K562 (cell line): ENCODE measurements around the gene PRR7. TPM values are rescaled to one million over a fixed set of nuclear protein-coding genes. Genes with fewer than 3 reads are reported as not detected.

Experiments used
- CBFA2T2 ChIP-seq: fragments of 450-650 bp; conservative IDR thresholded peaks from 2 replicates; pipeline ENCODE4 v1.6.1; 2017; ENCODE audit warnings: mild to moderate bottlenecking
- CTBP1 ChIP-seq: fragments of 450-650 bp; IDR thresholded peaks from 2 replicates; pipeline ENCODE4 v1.6.1; 2016; ENCODE audit warnings: borderline replicate concordance
- HDGF ChIP-seq: fragments of 450-650 bp; IDR thresholded peaks from 2 replicates; pipeline ENCODE4 v1.6.1; 2016
- HMG20B ChIP-seq: fragments of 250-450 bp; sonication (Bioruptor Pico); IDR thresholded peaks from 2 replicates; pipeline ENCODE4 v1.5.0; 2021; ENCODE audit warnings: mild to moderate bottlenecking
- MXI1 ChIP-seq: IDR thresholded peaks from 2 replicates; pipeline ENCODE4 v1.6.1; 2011; ENCODE audit warnings: low read depth, mild to moderate bottlenecking, improper control_type of control experiment, low read length
- NCOR1 ChIP-seq: fragments of 450-650 bp; IDR thresholded peaks from 2 replicates; pipeline ENCODE4 v1.6.1; 2016; ENCODE audit warnings: mild to moderate bottlenecking, moderate library complexity
- PML ChIP-seq: IDR thresholded peaks from 2 replicates; pipeline ENCODE4 v1.6.1; 2012; ENCODE audit warnings: low read length, inconsistent platforms
- POLR2G ChIP-seq: fragments of 200-400 bp; formaldehyde crosslinking; IDR thresholded peaks from 2 replicates; pipeline ENCODE4 v1.6.1; 2017; ENCODE audit warnings: low read depth, mild to moderate bottlenecking, antibody characterized with exemption, low read length, moderate library complexity
- SETDB1 ChIP-seq: IDR thresholded peaks from one replicate; pipeline ENCODE4 v1.6.1; 2012; ENCODE audit warnings: low read length, control low read depth, inconsistent platforms
- SIN3A ChIP-seq, 2 experiments: fragments of 150-350 bp in 1 of 2; IDR thresholded peaks; 2 replicates each; pipeline ENCODE4 v1.6.1; 2011 to 2016; ENCODE audit warnings: borderline replicate concordance in 2 of 2, low read depth in 2 of 2, low read length in 2 of 2, mild to moderate bottlenecking in 2 of 2, moderate library complexity in 2 of 2; ENCODE audit not compliant: control insufficient read depth in 1 of 2
- SP1 ChIP-seq: sonication (generic); formaldehyde crosslinking; IDR thresholded peaks from 2 replicates; pipeline ENCODE4 v1.8.1; 2022; ENCODE audit warnings: mild to moderate bottlenecking, missing genetic modification reagents
- STAT5A ChIP-seq: IDR thresholded peaks from 2 replicates; pipeline ENCODE4 v1.6.1; 2012; ENCODE audit warnings: low read length, inconsistent platforms, borderline replicate concordance
- TEAD1 ChIP-seq, 2 experiments: fragments of 450-650 bp in 1 of 2; sonication (generic) in 1 of 2; formaldehyde crosslinking; IDR thresholded peaks; 2 replicates each; pipeline versions ENCODE4 v1.4.0 to v1.8.0; 2020 to 2022; ENCODE audit warnings: mild to moderate bottlenecking in 2 of 2, missing genetic modification reagents in 1 of 2
- ZNF12 ChIP-seq: sonication (generic); formaldehyde crosslinking; IDR thresholded peaks from 2 replicates; pipeline ENCODE4 v1.4.0; 2020; ENCODE audit warnings: mild to moderate bottlenecking, missing genetic modification reagents
- ZNF146 ChIP-seq: IDR thresholded peaks from one replicate; pipeline ENCODE4 v1.6.1; 2018; ENCODE audit warnings: missing compliant biosample characterization; ENCODE audit not compliant: unreplicated experiment
- ZNF431 ChIP-seq: sonication (generic); formaldehyde crosslinking; IDR thresholded peaks from 2 replicates; pipeline ENCODE4 v1.8.0; 2022; ENCODE audit warnings: mild to moderate bottlenecking, missing genetic modification reagents
- ZNF764 ChIP-seq: fragments of 250-450 bp; sonication (Bioruptor Pico); IDR thresholded peaks from 2 replicates; pipeline ENCODE4 v1.4.0; 2020; ENCODE audit warnings: low read depth, mild to moderate bottlenecking, moderate library complexity
- ZSCAN29 ChIP-seq: fragments of 450-650 bp; IDR thresholded peaks from 2 replicates; pipeline ENCODE4 v1.6.1; 2017
- polyA plus RNA-seq, 8 experiments: library from polyadenylated mRNA; depleted of rRNA in 4 of 8; stranded (reverse) in 5 of 8; unstranded in 3 of 8; fragments of >200 nt; fragmentation: Nextera tagmentation in 2 of 8; fragmentation: Illumina TruSeq in 1 of 8; extraction: Ambion mirVana in 2 of 8; extraction: Trizol in 1 of 8; gene quantifications; 2 replicates each; pipeline versions ENCODE4 v1.2.1 to v1.2.3, GENCODE V29; 2011 to 2014; ENCODE audit warnings: inconsistent platforms in 1 of 8, missing spikeins in 1 of 8
- total RNA-seq, 7 experiments: library from RNA; depleted of rRNA in 6 of 7; stranded (reverse); fragments of >200 nt in 6 of 7; fragmentation: Illumina TruSeq in 2 of 7; extraction: Trizol in 2 of 7; gene quantifications; 2 replicates each; pipeline versions ENCODE4 v1.2.1 to v1.2.3, GENCODE V29; 2011 to 2021; ENCODE audit warnings: low replicate concordance in 1 of 7
- TF ChIP-seq, protein P1 (sequence below): fragments of 250-450 bp; sonication (Bioruptor Pico); IDR thresholded peaks from 2 replicates; pipeline ENCODE4 v1.9.0; 2021; ENCODE audit warnings: mild to moderate bottlenecking, inconsistent platforms
- TF ChIP-seq, protein P2 (sequence below): sonication (generic); formaldehyde crosslinking; IDR thresholded peaks from 2 replicates; pipeline ENCODE4 v1.8.0; 2022; ENCODE audit warnings: missing genetic modification reagents, mild to moderate bottlenecking, moderate library complexity, borderline replicate concordance
- TF ChIP-seq, protein P3 (sequence below): fragments of 450-650 bp; IDR thresholded peaks from 2 replicates; pipeline ENCODE4 v1.6.1; 2016; ENCODE audit warnings: borderline replicate concordance
- TF ChIP-seq, protein P4 (sequence below): fragments of 450-650 bp; formaldehyde crosslinking; IDR thresholded peaks from 2 replicates; pipeline ENCODE4 v1.4.0; 2020; ENCODE audit warnings: mild to moderate bottlenecking, moderate library complexity

PRR7 gene
- total and polyA plus RNA-seq, 9 of the 15 experiments (the other 6 are each of a cell fraction or from before 2014, with no cell fraction given): 0.80 to 11.3 (median 10.4) TPM; not detected in 4

DNA sequence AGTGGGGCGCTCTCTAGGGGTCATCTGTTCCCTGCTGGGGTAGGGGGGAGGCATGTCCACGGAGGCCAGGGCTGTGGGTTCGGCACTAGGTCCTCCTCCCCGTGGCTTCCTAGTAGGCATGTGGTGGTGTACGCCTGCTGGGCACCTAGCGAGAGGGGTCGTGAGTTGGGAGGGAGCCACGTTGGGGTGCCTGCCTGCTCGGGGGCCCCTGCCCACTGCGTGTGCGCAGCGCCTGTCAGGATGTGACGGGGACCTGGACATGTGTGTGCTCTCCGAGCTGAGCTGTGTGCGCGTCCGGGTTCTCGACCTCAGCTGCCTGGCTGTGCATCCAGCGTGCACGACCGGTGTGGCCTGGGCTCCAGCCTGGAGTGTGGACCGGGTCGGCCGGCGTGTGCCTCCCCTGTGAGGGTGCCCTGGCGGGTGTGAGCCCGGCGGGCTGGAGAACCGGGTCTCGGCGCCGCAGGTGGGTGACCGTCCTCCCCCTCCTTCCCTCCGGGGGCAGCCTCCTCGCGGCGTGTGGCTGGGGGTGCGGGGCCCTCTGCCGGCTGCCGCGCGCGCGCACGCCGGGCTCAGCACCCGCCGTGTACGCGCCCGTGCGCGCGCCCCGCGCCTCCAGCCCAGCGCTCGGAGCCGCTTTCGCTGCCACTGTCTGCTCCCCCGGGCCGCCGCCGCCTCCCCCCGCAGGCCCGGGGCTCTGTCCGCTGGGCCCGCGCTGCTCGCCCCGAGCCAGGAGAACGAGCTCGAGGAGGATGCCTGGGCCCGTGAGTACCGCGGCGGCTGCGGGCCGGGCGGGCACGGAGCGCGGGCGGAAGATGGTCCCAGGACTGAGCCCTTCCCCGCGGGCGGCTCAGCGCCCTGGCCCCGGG, at the start of gene PRR7 (continued):
- TF ChIP-seq, protein P1, sequence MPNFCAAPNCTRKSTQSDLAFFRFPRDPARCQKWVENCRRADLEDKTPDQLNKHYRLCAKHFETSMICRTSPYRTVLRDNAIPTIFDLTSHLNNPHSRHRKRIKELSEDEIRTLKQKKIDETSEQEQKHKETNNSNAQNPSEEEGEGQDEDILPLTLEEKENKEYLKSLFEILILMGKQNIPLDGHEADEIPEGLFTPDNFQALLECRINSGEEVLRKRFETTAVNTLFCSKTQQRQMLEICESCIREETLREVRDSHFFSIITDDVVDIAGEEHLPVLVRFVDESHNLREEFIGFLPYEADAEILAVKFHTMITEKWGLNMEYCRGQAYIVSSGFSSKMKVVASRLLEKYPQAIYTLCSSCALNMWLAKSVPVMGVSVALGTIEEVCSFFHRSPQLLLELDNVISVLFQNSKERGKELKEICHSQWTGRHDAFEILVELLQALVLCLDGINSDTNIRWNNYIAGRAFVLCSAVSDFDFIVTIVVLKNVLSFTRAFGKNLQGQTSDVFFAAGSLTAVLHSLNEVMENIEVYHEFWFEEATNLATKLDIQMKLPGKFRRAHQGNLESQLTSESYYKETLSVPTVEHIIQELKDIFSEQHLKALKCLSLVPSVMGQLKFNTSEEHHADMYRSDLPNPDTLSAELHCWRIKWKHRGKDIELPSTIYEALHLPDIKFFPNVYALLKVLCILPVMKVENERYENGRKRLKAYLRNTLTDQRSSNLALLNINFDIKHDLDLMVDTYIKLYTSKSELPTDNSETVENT (CRISPR knock-in tag): peak; percentile 68; the same call in 1 of the 2 replicates
- TF ChIP-seq ZNF431 (CRISPR knock-in tag) (0 out of 2 replicates have a peak, but pooled peaks have one; percentile 47), PML (peak; percentile 21; the same call in 1 of the 2 replicates), SP1 (CRISPR knock-in tag) (peak; percentile 77), ZNF12 (no peak), SETDB1 (no peak), TEAD1 (CRISPR knock-in tag; IDR thresholded peaks at IDR 0.05) (0 out of 4 replicates have a peak, but pooled peaks of 1 of the 2 experiments have one; percentile 43), ZNF146 (CRISPR knock-in tag) (no peak), ZSCAN29 (0 out of 2 replicates have a peak, but pooled peaks have one; percentile 20), STAT5A (no peak), HDGF (no peak), ZNF764 (0 out of 2 replicates have a peak, but pooled peaks have one; percentile 8), CTBP1 (peak; percentile 78), MXI1 (no peak), NCOR1 (0 out of 2 replicates have a peak, but pooled peaks have one; percentile 38), HMG20B (CRISPR knock-in tag) (peak; percentile 87; the same call in 1 of the 2 replicates), POLR2G (peak; percentile 86), CBFA2T2 (no peak), SIN3A (IDR thresholded peaks at IDR 0.05; ENCODE audit: borderline replicate concordance in 2 of 2, control insufficient read depth in 1 of 2, low read depth in 2 of 2, low read length in 2 of 2) (peak in 1 of 2 experiments; percentile 68; a peak in 1 of 4 replicates)
- TF ChIP-seq, protein P2, sequence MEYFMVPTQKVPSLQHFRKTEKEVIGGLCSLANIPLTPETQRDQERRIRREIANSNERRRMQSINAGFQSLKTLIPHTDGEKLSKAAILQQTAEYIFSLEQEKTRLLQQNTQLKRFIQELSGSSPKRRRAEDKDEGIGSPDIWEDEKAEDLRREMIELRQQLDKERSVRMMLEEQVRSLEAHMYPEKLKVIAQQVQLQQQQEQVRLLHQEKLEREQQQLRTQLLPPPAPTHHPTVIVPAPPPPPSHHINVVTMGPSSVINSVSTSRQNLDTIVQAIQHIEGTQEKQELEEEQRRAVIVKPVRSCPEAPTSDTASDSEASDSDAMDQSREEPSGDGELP (CRISPR knock-in tag): peak; percentile 68
- TF ChIP-seq, protein P3, sequence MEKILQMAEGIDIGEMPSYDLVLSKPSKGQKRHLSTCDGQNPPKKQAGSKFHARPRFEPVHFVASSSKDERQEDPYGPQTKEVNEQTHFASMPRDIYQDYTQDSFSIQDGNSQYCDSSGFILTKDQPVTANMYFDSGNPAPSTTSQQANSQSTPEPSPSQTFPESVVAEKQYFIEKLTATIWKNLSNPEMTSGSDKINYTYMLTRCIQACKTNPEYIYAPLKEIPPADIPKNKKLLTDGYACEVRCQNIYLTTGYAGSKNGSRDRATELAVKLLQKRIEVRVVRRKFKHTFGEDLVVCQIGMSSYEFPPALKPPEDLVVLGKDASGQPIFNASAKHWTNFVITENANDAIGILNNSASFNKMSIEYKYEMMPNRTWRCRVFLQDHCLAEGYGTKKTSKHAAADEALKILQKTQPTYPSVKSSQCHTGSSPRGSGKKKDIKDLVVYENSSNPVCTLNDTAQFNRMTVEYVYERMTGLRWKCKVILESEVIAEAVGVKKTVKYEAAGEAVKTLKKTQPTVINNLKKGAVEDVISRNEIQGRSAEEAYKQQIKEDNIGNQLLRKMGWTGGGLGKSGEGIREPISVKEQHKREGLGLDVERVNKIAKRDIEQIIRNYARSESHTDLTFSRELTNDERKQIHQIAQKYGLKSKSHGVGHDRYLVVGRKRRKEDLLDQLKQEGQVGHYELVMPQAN: 0 out of 2 replicates have a peak, but pooled peaks have one; percentile 45
- TF ChIP-seq, protein P4, sequence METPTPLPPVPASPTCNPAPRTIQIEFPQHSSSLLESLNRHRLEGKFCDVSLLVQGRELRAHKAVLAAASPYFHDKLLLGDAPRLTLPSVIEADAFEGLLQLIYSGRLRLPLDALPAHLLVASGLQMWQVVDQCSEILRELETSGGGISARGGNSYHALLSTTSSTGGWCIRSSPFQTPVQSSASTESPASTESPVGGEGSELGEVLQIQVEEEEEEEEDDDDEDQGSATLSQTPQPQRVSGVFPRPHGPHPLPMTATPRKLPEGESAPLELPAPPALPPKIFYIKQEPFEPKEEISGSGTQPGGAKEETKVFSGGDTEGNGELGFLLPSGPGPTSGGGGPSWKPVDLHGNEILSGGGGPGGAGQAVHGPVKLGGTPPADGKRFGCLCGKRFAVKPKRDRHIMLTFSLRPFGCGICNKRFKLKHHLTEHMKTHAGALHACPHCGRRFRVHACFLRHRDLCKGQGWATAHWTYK: peak; percentile 73
